ENCODE results near the gene TRAPPC14. TPM values are rescaled to one million over a fixed set of nuclear protein-coding genes. Genes with fewer than 3 reads are reported as not detected.

Gene TRAPPC14
- total and polyA plus RNA-seq, 2 of the 8 experiments (the other 6 are each of a cell fraction or from before 2014, with no cell fraction given): 11.9 to 22.1 TPM

DNA sequence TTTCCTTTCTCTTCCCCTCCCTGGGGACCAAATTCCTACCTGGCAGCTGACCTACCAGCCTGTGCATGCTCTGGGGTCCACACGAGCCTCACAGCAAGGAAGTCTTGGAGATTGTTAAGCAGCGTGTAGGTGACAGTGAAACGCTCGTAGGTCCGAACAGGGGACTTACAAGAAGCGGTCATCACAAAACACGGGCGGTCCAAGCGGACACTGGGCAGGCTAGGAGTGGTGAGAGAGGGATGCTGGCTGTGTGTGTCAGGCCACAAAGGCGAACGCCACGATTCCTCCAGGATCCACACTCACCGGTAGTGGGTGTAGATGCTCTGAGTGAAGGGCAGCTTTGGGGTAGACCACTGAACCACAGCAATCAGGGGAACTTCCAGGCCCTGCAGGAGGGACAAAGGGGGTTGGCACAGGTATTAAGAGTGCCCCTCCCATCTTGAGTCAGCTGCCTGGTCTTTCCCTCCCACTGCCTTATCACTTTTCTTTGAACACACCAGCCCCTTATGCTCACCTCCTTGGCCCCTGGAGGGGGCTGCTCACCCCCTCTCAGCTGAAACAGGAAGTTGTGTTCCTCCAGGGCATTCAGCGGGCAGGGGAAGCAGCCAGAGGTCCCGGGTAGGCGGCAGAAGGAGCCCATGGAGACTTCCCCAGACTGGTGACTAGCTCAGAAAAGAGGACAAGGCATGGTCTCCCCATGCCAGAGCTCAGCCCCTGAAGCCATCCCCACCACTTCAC lies 2.0 kb downstream of the TRAPPC14 start:
- H3K18ac ChIP-seq (ENCODE audit: extremely low read depth, low read length): no peak overlapping the region
- POLR2A ChIA-PET (ENCODE audit: partially characterized antibody): interaction anchor here (0.9 to 9.9 kb wide), 11 partner anchors 7 to 294 kb away, joined by 3 to 145 read pairs (median 7); partner anchors contain the start of genes AP4M1, GAL3ST4, GPC2 and LAMTOR4
- H3K9me3 ChIP-seq (ENCODE audit: insufficient read depth in 2 of 2, low read depth in 1 of 2, low read length in 1 of 2): no peaks in the 10 kb centered on the region
- H2AK5ac ChIP-seq (ENCODE audit: low read depth, low read length): no peak overlapping the region
- H2AFZ ChIP-seq (ENCODE audit: low read length): no peak overlapping the region
- H3K36me3 ChIP-seq (ENCODE audit: control insufficient read depth in 2 of 4, insufficient read depth in 4 of 4, low read length in 3 of 4): peaks cover 8 to 44% (median 26%) of the 10 kb centered on the region in 4 experiments
- peaks cover 14 to 32% of the 10 kb centered on the region in 2 experiments for H4K20me1 ChIP-seq (replicated peaks in 1 of 2; ENCODE audit: control insufficient read depth in 1 of 2, insufficient read depth in 2 of 2, low read length in 2 of 2)
- no peak for TF ChIP-seq BCL11A (IDR thresholded peaks at IDR 0.05; ENCODE audit: low read depth in 2 of 2, low read length in 2 of 2)
- H3K4me1 ChIP-seq (replicated peaks in 1 of 4; ENCODE audit: control insufficient read depth in 3 of 4, insufficient read depth in 4 of 4, low read length in 3 of 4): peaks cover 0 to 12% (median 8%) of the 10 kb centered on the region in 4 experiments; a peak in 5 of 7 replicates
- H4K8ac ChIP-seq (ENCODE audit: extremely low read depth, insufficient read depth, low read length): no peak overlapping the region
- no peak overlapping the region for H2BK15ac ChIP-seq (ENCODE audit: low read length)
- no peak overlapping the region for H2BK120ac ChIP-seq (replicated peaks; ENCODE audit: low read depth, low read length)
- H3K56ac ChIP-seq (replicated peaks; ENCODE audit: insufficient read length, low read depth, low read length): no peak overlapping the region
- no peak overlapping the region for H3K27ac ChIP-seq (ENCODE audit: low read depth, low read length)
- no peaks in the 10 kb centered on the region for H3K27me3 ChIP-seq (replicated peaks in 1 of 4; ENCODE audit: control insufficient read depth in 3 of 4, extremely low read depth in 1 of 4, insufficient read depth in 3 of 4, low read length in 3 of 4)
- CTCF ChIA-PET (ENCODE audit: partially characterized antibody): interaction anchor here (1.1 to 7.9 kb wide), 7 partner anchors 10 to 61 kb away, joined by 3 to 83 read pairs (median 4); no protein-coding TSS in a partner anchor
- FAIRE-seq (no peak), DNase-seq (ENCODE audit: low read depth in 1 of 2, low spot score in 2 of 2) (no peak)
- peaks cover 6% of the 10 kb centered on the region for H3K23me2 ChIP-seq (ENCODE audit: low read depth, low read length)
- no peak overlapping the region for H3K4ac ChIP-seq (replicated peaks; ENCODE audit: insufficient read length, low read depth, low read length)
- no peak overlapping the region for H2BK20ac ChIP-seq (ENCODE audit: low read length)
- no peaks in the 10 kb centered on the region; the same call in 1 of the 2 replicates for H3K79me1 ChIP-seq (ENCODE audit: low read depth, low read length)
- 91% methylated on average over 16 of the region's 16 CpGs; no CpG with 5 or more reads in 1 of the 2 experiments for WGBS, 2 experiments (ENCODE audit: extremely low coverage in 1 of 2, insufficient coverage in 1 of 2, insufficient read length in 1 of 2, insufficient replicate concordance in 2 of 2, low coverage in 1 of 2, low lambda C conversion rate in 2 of 2, missing lambda C conversion rate in 1 of 2)
- peak overlapping the region in 1 of 2 experiments; percentile 75; a peak in 2 of 4 replicates for H3K4me2 ChIP-seq (ENCODE audit: insufficient read depth in 1 of 2, low read depth in 2 of 2, low read length in 2 of 2)
- no peak overlapping the region for H4K91ac ChIP-seq (replicated peaks; ENCODE audit: insufficient read length, low read length)
- no peak overlapping the region for H3K14ac ChIP-seq (ENCODE audit: insufficient read length)
- H3K23ac ChIP-seq (ENCODE audit: insufficient read length): no peak overlapping the region
- H3K79me2 ChIP-seq (ENCODE audit: control insufficient read depth in 1 of 2, insufficient read depth in 2 of 2, low read length in 2 of 2): no peaks in the 10 kb centered on the region; a peak in 1 of 4 replicates
- H3K4me3 ChIP-seq (ENCODE audit: extremely low read depth in 1 of 4, insufficient read depth in 2 of 4, low read depth in 3 of 4, low read length in 4 of 4): 0 out of 8 replicates have a peak overlapping the region, but pooled peaks of 1 of the 4 experiments have one; percentile 5
- 0 out of 2 replicates have a peak overlapping the region, but pooled peaks have one; percentile 15 for H2BK5ac ChIP-seq (ENCODE audit: low read depth, low read length)
- no peak overlapping the region for H2BK12ac ChIP-seq (ENCODE audit: low read depth, low read length)
- no peak overlapping the region for H4K5ac ChIP-seq (ENCODE audit: insufficient read length, low read depth, low read length)
- H3K9ac ChIP-seq (replicated peaks in 1 of 4; ENCODE audit: extremely low read depth in 1 of 4, low read depth in 3 of 4, low read length in 3 of 4): peak overlapping the region in 1 of 4 experiments; percentile 24; a peak in 1 of 7 replicates

All from H1 (cell line).